ENCODE measurements around the gene GPC5.

GPC5 gene

DNA sequence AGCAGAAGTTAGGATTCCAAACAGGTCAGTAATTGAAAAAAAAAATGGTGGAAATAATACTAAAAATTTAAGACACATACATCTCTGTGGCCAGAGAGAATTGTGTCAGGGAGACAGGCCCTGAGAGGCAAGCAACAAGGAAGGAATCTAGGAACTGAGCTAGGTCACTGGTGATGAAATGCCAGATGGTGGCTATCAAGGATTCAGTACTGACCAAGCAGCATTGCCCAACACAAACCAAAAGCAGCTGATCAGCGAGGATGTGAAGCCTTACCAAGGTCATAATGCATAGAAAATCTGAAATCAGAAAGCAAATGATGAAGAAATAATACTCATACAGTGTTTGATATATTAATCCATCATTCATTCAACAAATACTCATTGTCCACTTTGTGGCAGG lies 905.0 kb downstream of the GPC5 start:
- no peak overlapping the region for H3K4me3 ChIP-seq (ENCODE audit: low read length)
- H3K36me3 ChIP-seq (ENCODE audit: control insufficient read depth, insufficient read depth, low read length) = no peaks in the 10 kb centered on the region
- no peaks in the 10 kb centered on the region for H3K9me3 ChIP-seq (ENCODE audit: control insufficient read depth, low read length)
- no peaks in the 10 kb centered on the region for H3K4me1 ChIP-seq (ENCODE audit: control insufficient read depth, insufficient read depth, low read length)
- no peak overlapping the region for H3K9ac ChIP-seq (ENCODE audit: low read length)
- no peaks in the 10 kb centered on the region for H3K27me3 ChIP-seq (ENCODE audit: control insufficient read depth, insufficient read depth, low read length)

DNA sequence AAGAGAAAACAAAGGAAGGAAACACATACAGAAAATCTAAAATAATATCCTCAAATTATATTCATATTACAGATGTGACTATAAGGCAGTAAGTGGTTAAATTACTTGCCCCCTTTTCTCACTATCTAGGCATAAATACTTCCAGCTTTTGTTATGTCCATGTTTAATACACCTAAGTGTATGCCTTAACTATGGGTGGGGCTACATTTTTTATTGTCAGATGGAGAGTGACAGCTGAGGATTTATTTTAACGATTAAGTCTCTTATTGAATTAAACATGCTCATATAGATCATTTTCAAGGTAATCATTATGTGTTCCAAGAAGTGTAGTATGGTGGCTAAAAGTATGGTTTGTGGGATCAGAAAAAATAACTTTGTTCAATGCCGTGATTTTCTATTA lies 909.3 kb downstream of the GPC5 start:
- Histone ChIP-seq H3K4me1 (ENCODE audit: control insufficient read depth, insufficient read depth, low read length) (no peaks in the 10 kb centered on the region), H3K4me3 (ENCODE audit: low read length) (no peak overlapping the region), H3K9me3 (ENCODE audit: control insufficient read depth, low read length) (no peaks in the 10 kb centered on the region), H3K27me3 (ENCODE audit: control insufficient read depth, insufficient read depth, low read length) (no peaks in the 10 kb centered on the region), H3K36me3 (ENCODE audit: control insufficient read depth, insufficient read depth, low read length) (no peaks in the 10 kb centered on the region), H3K9ac (ENCODE audit: low read length) (no peak overlapping the region)

DNA sequence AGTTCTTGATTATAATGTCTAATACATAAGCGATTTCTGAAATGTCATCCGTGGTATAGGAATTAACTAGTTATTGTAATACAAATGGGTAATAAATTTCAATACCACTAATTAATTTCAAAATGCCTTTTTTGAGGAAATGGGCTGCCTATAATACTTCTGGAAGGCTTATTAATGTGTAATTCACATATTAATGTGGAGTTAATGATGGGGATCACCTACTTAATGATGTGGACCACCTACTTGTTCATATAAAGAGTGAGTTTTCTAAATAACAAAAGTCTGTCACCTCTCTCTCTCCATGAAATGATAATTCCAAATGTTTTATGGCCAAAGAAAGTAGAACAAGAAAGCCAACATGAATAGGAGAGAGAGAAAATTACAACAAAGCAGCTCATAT lies 914.4 kb downstream of the GPC5 start:
- no peaks in the 10 kb centered on the region for H3K4me1 ChIP-seq (ENCODE audit: control insufficient read depth, insufficient read depth, low read length)
- no peak overlapping the region for H3K9ac ChIP-seq (ENCODE audit: low read length)
- H3K36me3 ChIP-seq (ENCODE audit: control insufficient read depth, insufficient read depth, low read length) = no peaks in the 10 kb centered on the region
- H3K4me3 ChIP-seq (ENCODE audit: low read length) = no peak overlapping the region
- H3K9me3 ChIP-seq (ENCODE audit: control insufficient read depth, low read length) = no peaks in the 10 kb centered on the region
- no peaks in the 10 kb centered on the region for H3K27me3 ChIP-seq (ENCODE audit: control insufficient read depth, insufficient read depth, low read length)

DNA sequence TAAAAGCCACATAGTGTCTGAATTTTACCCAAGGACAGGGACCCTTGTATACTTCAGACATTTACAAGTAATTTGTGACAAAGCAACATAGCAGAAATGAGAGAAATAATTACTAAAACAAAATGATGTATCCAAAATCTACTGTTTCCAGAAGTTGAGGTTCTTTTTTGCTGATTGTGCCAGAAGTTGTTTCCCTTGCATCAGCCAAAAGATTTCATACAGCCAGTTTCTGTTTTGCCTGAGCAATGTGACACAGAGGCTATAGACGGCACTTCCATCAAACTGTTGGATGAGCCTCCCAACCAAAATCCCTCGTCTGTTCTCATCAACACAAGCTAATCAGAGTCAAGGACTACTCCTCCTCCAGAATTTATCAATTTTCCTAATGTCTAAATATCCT lies 915.0 kb downstream of the GPC5 start:
- Histone ChIP-seq H3K27me3 (ENCODE audit: control insufficient read depth, insufficient read depth, low read length) (no peaks in the 10 kb centered on the region), H3K36me3 (ENCODE audit: control insufficient read depth, insufficient read depth, low read length) (no peaks in the 10 kb centered on the region), H3K9me3 (ENCODE audit: control insufficient read depth, low read length) (no peaks in the 10 kb centered on the region), H3K9ac (ENCODE audit: low read length) (no peak overlapping the region), H3K4me3 (ENCODE audit: low read length) (no peak overlapping the region), H3K4me1 (ENCODE audit: control insufficient read depth, insufficient read depth, low read length) (no peaks in the 10 kb centered on the region)

DNA sequence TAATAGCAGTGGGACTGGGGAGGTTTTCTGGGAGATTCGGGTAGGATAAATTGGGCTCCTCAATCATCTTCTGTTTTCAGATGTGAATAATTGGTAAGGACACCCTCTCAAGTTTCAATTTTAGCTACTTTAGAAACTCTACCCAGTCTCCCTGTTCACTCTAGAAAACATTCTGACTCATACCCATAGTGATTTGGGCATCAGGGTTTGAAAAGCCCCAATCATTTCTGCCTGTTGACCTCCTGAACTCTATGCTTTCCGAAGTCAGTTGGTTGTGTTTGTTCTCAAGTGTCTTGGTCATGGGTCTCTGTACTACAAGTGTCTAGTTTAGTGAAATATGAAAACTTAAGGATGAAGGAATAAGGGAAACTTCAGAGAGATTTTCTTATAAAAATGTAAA lies 916.8 kb downstream of the GPC5 start:
- H3K36me3 ChIP-seq (ENCODE audit: control insufficient read depth, insufficient read depth, low read length) = no peaks in the 10 kb centered on the region

DNA sequence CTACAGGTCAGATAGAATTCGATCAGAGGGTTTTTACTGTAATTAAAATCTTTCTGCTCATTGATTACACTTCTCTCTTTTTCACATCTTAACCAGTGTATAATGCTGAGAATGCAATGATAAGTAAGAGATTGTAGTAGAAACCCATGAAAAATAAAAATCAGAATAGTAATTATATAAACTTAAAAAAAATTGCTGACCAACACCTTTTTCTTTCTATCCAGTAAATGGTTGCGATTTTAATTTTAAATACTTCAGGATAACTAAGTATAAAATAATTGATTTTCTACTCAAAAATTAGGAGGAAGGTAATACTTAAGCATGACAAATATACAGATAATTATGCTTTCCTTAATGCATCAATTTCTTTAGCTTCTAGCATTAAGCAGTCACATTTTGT lies 917.6 kb downstream of the GPC5 start:
- Histone ChIP-seq H3K36me3 (ENCODE audit: control insufficient read depth, insufficient read depth, low read length) (no peaks in the 10 kb centered on the region), H3K9ac (ENCODE audit: low read length) (no peak overlapping the region), H3K4me1 (ENCODE audit: control insufficient read depth, insufficient read depth, low read length) (no peaks in the 10 kb centered on the region), H3K9me3 (ENCODE audit: control insufficient read depth, low read length) (no peaks in the 10 kb centered on the region), H3K4me3 (ENCODE audit: low read length) (no peak overlapping the region), H3K27me3 (ENCODE audit: control insufficient read depth, insufficient read depth, low read length) (no peaks in the 10 kb centered on the region)

More for the DNA sequence above, 916.8 kb downstream of the GPC5 start:
- Histone ChIP-seq H3K4me1 (ENCODE audit: control insufficient read depth, insufficient read depth, low read length) (no peaks in the 10 kb centered on the region), H3K4me3 (ENCODE audit: low read length) (no peak overlapping the region), H3K9me3 (ENCODE audit: control insufficient read depth, low read length) (no peaks in the 10 kb centered on the region), H3K9ac (ENCODE audit: low read length) (no peak overlapping the region), H3K27me3 (ENCODE audit: control insufficient read depth, insufficient read depth, low read length) (no peaks in the 10 kb centered on the region)

DNA sequence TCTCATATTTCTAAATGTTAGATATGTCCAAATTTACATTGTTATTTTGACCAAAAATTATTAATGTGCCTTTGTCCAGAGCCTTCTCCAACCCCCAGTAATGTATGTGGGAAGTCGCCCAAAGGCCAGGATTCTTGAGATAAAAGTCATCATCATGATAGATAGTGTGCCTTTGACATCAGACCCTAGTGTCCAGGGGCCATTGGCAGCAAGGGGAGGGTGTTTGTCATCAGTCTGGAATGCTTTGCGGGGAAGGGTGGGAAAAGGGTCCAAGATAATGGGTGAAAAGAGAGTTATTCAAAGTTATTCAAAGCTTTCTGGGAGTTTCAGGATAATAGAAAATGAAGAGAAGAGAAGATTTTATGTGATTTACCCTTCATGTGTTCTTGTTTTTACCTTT lies 918.6 kb downstream of the GPC5 start:
- no peaks in the 10 kb centered on the region for H3K27me3 ChIP-seq (ENCODE audit: control insufficient read depth, insufficient read depth, low read length)
- H3K4me1 ChIP-seq (ENCODE audit: control insufficient read depth, insufficient read depth, low read length) = no peaks in the 10 kb centered on the region
- H3K9me3 ChIP-seq (ENCODE audit: control insufficient read depth, low read length) = no peaks in the 10 kb centered on the region
- no peak overlapping the region for H3K9ac ChIP-seq (ENCODE audit: low read length)
- no peak overlapping the region for H3K4me3 ChIP-seq (ENCODE audit: low read length)
- no peaks in the 10 kb centered on the region for H3K36me3 ChIP-seq (ENCODE audit: control insufficient read depth, insufficient read depth, low read length)

DNA sequence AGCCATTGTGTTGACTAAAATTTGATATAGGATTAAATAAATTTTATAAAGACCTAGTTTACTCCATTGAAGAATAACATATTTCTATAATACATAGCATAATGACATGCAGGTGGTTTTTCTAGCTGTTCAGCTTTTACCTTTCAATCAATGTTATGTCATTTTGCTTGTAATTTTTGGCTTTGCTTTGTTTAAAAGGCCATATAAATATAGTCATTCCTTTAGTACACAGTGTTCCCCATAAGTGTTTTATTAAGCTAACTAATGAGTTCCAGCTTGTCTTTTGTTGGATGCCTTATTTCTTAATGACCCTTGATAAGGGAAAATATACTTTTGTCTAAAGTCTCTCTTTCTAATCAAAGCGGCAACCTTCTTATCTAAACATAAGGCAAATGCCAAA lies 921.9 kb downstream of the GPC5 start:
- Histone ChIP-seq H3K9me3 (ENCODE audit: control insufficient read depth, low read length) (no peaks in the 10 kb centered on the region), H3K9ac (ENCODE audit: low read length) (no peak overlapping the region), H3K27me3 (ENCODE audit: control insufficient read depth, insufficient read depth, low read length) (no peaks in the 10 kb centered on the region), H3K36me3 (ENCODE audit: control insufficient read depth, insufficient read depth, low read length) (no peaks in the 10 kb centered on the region), H3K4me3 (ENCODE audit: low read length) (no peak overlapping the region), H3K4me1 (ENCODE audit: control insufficient read depth, insufficient read depth, low read length) (no peaks in the 10 kb centered on the region)

DNA sequence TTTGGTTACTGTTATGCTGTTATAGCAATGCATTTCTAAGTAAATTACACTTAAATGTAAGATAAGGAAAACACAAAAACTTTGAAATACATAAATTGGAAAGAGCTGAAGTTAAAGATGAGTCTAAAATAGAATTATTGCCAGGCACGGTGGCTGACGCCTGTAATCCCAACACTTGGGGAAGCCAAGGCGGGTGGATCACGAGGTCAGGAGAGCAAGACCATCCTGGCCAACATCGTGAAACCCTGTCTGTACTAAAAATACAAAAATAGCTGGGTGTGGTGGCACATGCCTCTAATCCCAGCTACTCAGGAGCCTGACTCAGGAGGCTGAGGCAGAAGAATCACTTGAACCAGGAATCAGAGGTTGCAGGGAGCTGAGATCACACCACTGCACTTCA lies 922.8 kb downstream of the GPC5 start:
- H3K36me3 ChIP-seq (ENCODE audit: control insufficient read depth, insufficient read depth, low read length) = no peaks in the 10 kb centered on the region
- no peak overlapping the region for H3K4me3 ChIP-seq (ENCODE audit: low read length)
- H3K9ac ChIP-seq (ENCODE audit: low read length) = no peak overlapping the region
- H3K9me3 ChIP-seq (ENCODE audit: control insufficient read depth, low read length) = no peaks in the 10 kb centered on the region
- H3K4me1 ChIP-seq (ENCODE audit: control insufficient read depth, insufficient read depth, low read length) = no peaks in the 10 kb centered on the region
- no peaks in the 10 kb centered on the region for H3K27me3 ChIP-seq (ENCODE audit: control insufficient read depth, insufficient read depth, low read length)

DNA sequence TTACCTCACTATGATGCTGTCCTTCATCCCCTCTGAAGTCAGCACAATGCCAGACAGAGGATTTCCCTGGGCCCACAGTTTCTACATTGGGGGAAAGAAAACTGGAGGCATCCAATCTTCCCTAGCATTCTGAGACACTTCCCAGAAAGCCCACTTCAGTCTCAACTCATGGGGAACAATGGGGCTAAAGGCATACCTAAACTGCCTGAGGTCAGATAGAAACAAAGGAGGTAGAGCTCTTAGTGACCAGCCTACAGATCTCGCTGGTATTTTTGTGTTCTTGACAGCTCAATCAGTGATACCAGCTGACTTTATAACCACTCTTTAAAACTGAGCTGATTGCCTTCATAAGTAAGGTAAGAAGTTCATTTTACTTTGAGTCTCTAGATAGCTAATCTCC lies 947.2 kb downstream of the GPC5 start:
- no peaks in the 10 kb centered on the region for H3K4me1 ChIP-seq (ENCODE audit: control insufficient read depth, insufficient read depth, low read length)

DNA sequence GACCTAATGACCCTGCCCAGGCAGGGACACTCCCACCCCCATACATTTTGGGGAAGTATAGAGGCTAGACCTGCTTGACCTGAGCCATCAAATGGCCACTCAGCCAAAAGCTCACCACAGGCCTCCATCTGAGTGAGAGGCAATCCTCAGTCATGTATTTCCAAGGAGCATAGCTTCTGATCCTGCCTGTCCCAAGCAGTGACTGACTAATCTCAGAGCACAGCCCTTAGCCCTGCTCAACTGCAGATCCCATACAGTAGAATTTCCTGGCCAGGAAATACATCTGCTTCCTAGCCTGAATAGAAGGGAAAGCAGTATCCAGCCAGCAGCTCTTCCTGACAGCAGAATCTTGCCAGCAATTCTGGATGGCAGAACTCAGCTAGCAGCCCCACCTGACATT lies 947.6 kb downstream of the GPC5 start:
- H3K9me3 ChIP-seq (ENCODE audit: control insufficient read depth, low read length) = no peaks in the 10 kb centered on the region
- no peak overlapping the region for H3K9ac ChIP-seq (ENCODE audit: low read length)

More for the DNA sequence above, 947.2 kb downstream of the GPC5 start:
- Histone ChIP-seq H3K9ac (ENCODE audit: low read length) (no peak overlapping the region), H3K4me3 (ENCODE audit: low read length) (no peak overlapping the region), H3K9me3 (ENCODE audit: control insufficient read depth, low read length) (no peaks in the 10 kb centered on the region), H3K36me3 (ENCODE audit: control insufficient read depth, insufficient read depth, low read length) (no peaks in the 10 kb centered on the region), H3K27me3 (ENCODE audit: control insufficient read depth, insufficient read depth, low read length) (no peaks in the 10 kb centered on the region)

DNA sequence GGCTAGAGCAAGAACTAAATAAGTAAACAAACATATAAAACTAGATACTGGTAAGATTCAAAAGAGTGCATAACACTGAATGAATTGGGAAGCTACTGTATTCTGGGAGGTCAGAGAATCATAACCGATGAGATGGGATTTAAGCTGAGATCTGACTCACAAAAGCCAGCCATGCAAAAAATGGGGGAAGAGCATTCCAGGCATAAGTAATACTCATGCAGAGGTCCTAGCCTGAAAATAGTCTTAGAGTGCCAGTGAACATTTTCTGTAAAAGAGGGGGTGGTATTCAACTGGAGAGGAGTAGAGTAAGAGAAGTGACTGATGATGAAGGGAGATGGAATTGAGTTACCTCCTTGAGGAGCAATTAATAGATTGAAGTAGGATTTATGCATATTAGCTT lies 956.2 kb downstream of the GPC5 start:
- Histone ChIP-seq H3K4me1 (ENCODE audit: control insufficient read depth, insufficient read depth, low read length) (no peaks in the 10 kb centered on the region), H3K27me3 (ENCODE audit: control insufficient read depth, insufficient read depth, low read length) (no peaks in the 10 kb centered on the region), H3K36me3 (ENCODE audit: control insufficient read depth, insufficient read depth, low read length) (no peaks in the 10 kb centered on the region), H3K9me3 (ENCODE audit: control insufficient read depth, low read length) (no peaks in the 10 kb centered on the region), H3K9ac (ENCODE audit: low read length) (no peak overlapping the region), H3K4me3 (ENCODE audit: low read length) (no peak overlapping the region)

More for the DNA sequence above, 947.6 kb downstream of the GPC5 start:
- H3K36me3 ChIP-seq (ENCODE audit: control insufficient read depth, insufficient read depth, low read length) = no peaks in the 10 kb centered on the region
- no peaks in the 10 kb centered on the region for H3K4me1 ChIP-seq (ENCODE audit: control insufficient read depth, insufficient read depth, low read length)
- no peak overlapping the region for H3K4me3 ChIP-seq (ENCODE audit: low read length)
- H3K27me3 ChIP-seq (ENCODE audit: control insufficient read depth, insufficient read depth, low read length) = no peaks in the 10 kb centered on the region

DNA sequence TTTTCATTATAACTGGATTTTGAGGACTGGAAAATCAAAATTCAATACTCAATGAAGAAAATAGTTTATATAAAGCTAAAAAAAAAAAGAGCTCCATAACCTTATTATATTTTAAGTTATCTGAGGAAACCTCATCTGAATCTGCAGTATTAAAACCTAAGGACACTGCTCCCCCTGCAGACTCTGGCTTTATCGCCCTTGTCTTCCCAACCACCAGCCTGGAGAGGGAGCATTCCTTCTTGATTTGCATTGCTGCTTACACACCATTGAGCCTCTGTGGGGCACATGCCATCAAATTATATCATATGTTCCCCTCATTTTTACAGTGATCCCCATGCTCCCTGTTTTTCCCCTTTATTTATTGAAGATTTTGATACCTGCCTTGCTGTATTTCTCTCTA lies 956.8 kb downstream of the GPC5 start:
- Histone ChIP-seq H3K9ac (ENCODE audit: low read length) (no peak overlapping the region), H3K36me3 (ENCODE audit: control insufficient read depth, insufficient read depth, low read length) (no peaks in the 10 kb centered on the region), H3K9me3 (ENCODE audit: control insufficient read depth, low read length) (no peaks in the 10 kb centered on the region), H3K4me1 (ENCODE audit: control insufficient read depth, insufficient read depth, low read length) (no peaks in the 10 kb centered on the region), H3K4me3 (ENCODE audit: low read length) (no peak overlapping the region), H3K27me3 (ENCODE audit: control insufficient read depth, insufficient read depth, low read length) (no peaks in the 10 kb centered on the region)
